ENCODE data around the gene PDSS2. TPM values are rescaled to one million over a fixed set of nuclear protein-coding genes. Genes with fewer than 3 reads are reported as not detected.

The PDSS2 gene
- total RNA-seq, 3 donors from 2014 or later (not counting 1 experiment from before 2014, with no cell fraction given): 11.2 to 15.5 (median 14.2) TPM

GRCh38 chr6:107496892-107497684, 37.7 kb upstream of the PDSS2 start:
- H3K4me1 Mint-ChIP-seq: no peaks in the 10 kb centered on the region
- TF ChIP-seq CTCF (IDR thresholded peaks at IDR 0.05): no peak
- Histone ChIP-seq H3K4me3 (ENCODE audit: low read length) (no peak overlapping the region), H3K4me1 (ENCODE audit: control insufficient read depth, insufficient read depth, low read length) (no peaks in the 10 kb centered on the region), H3K27me3 (ENCODE audit: control insufficient read depth, insufficient read depth, low read length) (peaks cover 13% of the 10 kb centered on the region), H3K36me3 (ENCODE audit: control insufficient read depth, insufficient read depth, low read length) (no peaks in the 10 kb centered on the region), H3K27ac (ENCODE audit: low read length) (no peak overlapping the region), H3K9me3 (ENCODE audit: control insufficient read depth, insufficient read depth, low read length) (no peaks in the 10 kb centered on the region)
- no peak for DNase-seq
- no peak overlapping the region for H3K27ac Mint-ChIP-seq
- H3K9me3 Mint-ChIP-seq: no peaks in the 10 kb centered on the region
- H3K27me3 Mint-ChIP-seq (ENCODE audit: low read depth in 2 of 2): peaks cover 12 to 24% of the 10 kb centered on the region in 2 donors
- intact Hi-C loops (cut with micrococcal nuclease): no loop called here
- no peaks in the 10 kb centered on the region for H3K36me3 Mint-ChIP-seq
- no CpG with 5 or more reads among the region's 1 CpG for WGBS (ENCODE audit: insufficient coverage)
- no peak for ATAC-seq
- H3K4me3 Mint-ChIP-seq: no peak overlapping the region

GRCh38 chr6:107495971-107496370, 36.6 kb upstream of the PDSS2 start:
- Mint-ChIP-seq H3K4me1 (peaks cover 6 to 9% of the 10 kb centered on the region in 2 donors), H3K4me3 (no peak overlapping the region), H3K27ac (no peak overlapping the region), H3K9me3 (no peaks in the 10 kb centered on the region), H3K36me3 (no peaks in the 10 kb centered on the region), H3K27me3 (ENCODE audit: low read depth in 2 of 2) (peaks cover 12 to 17% of the 10 kb centered on the region in 2 donors)
- no peak for TF ChIP-seq CTCF (IDR thresholded peaks at IDR 0.05)
- peaks cover 24% of the 10 kb centered on the region for H3K27me3 ChIP-seq (ENCODE audit: control insufficient read depth, insufficient read depth, low read length)
- H3K4me3 ChIP-seq (ENCODE audit: low read length): no peak overlapping the region
- H3K36me3 ChIP-seq (ENCODE audit: control insufficient read depth, insufficient read depth, low read length): no peaks in the 10 kb centered on the region
- ATAC-seq: no peak
- peaks cover 5% of the 10 kb centered on the region for H3K4me1 ChIP-seq (ENCODE audit: control insufficient read depth, insufficient read depth, low read length)
- intact Hi-C loops (cut with micrococcal nuclease): no loop called here
- H3K9me3 ChIP-seq (ENCODE audit: control insufficient read depth, insufficient read depth, low read length): no peaks in the 10 kb centered on the region
- WGBS (ENCODE audit: insufficient coverage): 90% methylated on average over 2 of the region's 2 CpGs
- no peak overlapping the region for H3K27ac ChIP-seq (ENCODE audit: low read length)
- DNase-seq: no peak

- H3K4me1 ChIP-seq (ENCODE audit: control insufficient read depth, insufficient read depth, low read length): peaks cover 12% of the 10 kb centered on the region
- H3K36me3 ChIP-seq (ENCODE audit: control insufficient read depth, insufficient read depth, low read length): no peaks in the 10 kb centered on the region
- no peak overlapping the region for H3K27ac ChIP-seq (ENCODE audit: low read length)
- no peak overlapping the region for H3K4me3 Mint-ChIP-seq
- peaks cover 13 to 17% of the 10 kb centered on the region in 2 donors for H3K4me1 Mint-ChIP-seq
- TF ChIP-seq CTCF (IDR thresholded peaks at IDR 0.05): no peak
- H3K27me3 ChIP-seq (ENCODE audit: control insufficient read depth, insufficient read depth, low read length): peaks cover 30% of the 10 kb centered on the region
- peaks cover 17 to 19% of the 10 kb centered on the region in 2 donors for H3K27me3 Mint-ChIP-seq (ENCODE audit: low read depth in 2 of 2)
- DNase-seq (no peak), ATAC-seq (no peak)
- 12% methylated on average over 7 of the region's 7 CpGs for WGBS (ENCODE audit: insufficient coverage)
- no peaks in the 10 kb centered on the region for H3K36me3 Mint-ChIP-seq
- H3K9me3 Mint-ChIP-seq: no peaks in the 10 kb centered on the region
- no peaks in the 10 kb centered on the region for H3K9me3 ChIP-seq (ENCODE audit: control insufficient read depth, insufficient read depth, low read length)
- H3K4me3 ChIP-seq (ENCODE audit: low read length): no peak overlapping the region
- intact Hi-C loops (cut with micrococcal nuclease): no loop called here
- no peak overlapping the region for H3K27ac Mint-ChIP-seq
Observed at GRCh38 chr6:107495196-107495643, 35.9 kb upstream of the PDSS2 start.
